ENCODE data around the gene RAD51B.
A peak's percentile ranks its signal among the peaks of the same experiment; 100 is the strongest.

RAD51B gene

GRCh38 chr14:68139431-68140075, 320.0 kb downstream of the RAD51B start:
- no peak overlapping the region for H3K4me3 ChIP-seq (ENCODE audit: low read length)
- no peak for DNase-seq (ENCODE audit: low read depth)
- TF ChIP-seq CTCF (conservative IDR thresholded peaks at IDR 0.05; ENCODE audit: low read depth, low read length) = no peak

- H3K4me3 ChIP-seq (ENCODE audit: low read length) = no peak overlapping the region
- DNase-seq (ENCODE audit: low read depth) = peak; percentile 99
- no peak for TF ChIP-seq CTCF (conservative IDR thresholded peaks at IDR 0.05; ENCODE audit: low read depth, low read length)
Observed at GRCh38 chr14:68140076-68140741, 320.6 kb downstream of the RAD51B start.

GRCh38 chr14:68140806-68141205, 321.2 kb downstream of the RAD51B start:
- no peak overlapping the region for H3K4me3 ChIP-seq (ENCODE audit: low read length)
- DNase-seq (ENCODE audit: low read depth) = no peak
- no peak for TF ChIP-seq CTCF (conservative IDR thresholded peaks at IDR 0.05; ENCODE audit: low read depth, low read length)

GRCh38 chr14:68141281-68142088, 321.9 kb downstream of the RAD51B start:
- no peak for TF ChIP-seq CTCF (conservative IDR thresholded peaks at IDR 0.05; ENCODE audit: low read depth, low read length)
- H3K4me3 ChIP-seq (ENCODE audit: low read length) = no peak overlapping the region
- DNase-seq (ENCODE audit: low read depth) = no peak

GRCh38 chr14:68143341-68143841, 323.8 kb downstream of the RAD51B start:
- DNase-seq (ENCODE audit: low read depth) = no peak
- H3K4me3 ChIP-seq (ENCODE audit: low read length) = no peak overlapping the region
- no peak for TF ChIP-seq CTCF (conservative IDR thresholded peaks at IDR 0.05; ENCODE audit: low read depth, low read length)

- TF ChIP-seq CTCF (conservative IDR thresholded peaks at IDR 0.05; ENCODE audit: low read depth, low read length) = no peak
- H3K4me3 ChIP-seq (ENCODE audit: low read length) = no peak overlapping the region
- no peak for DNase-seq (ENCODE audit: low read depth)
Observed at GRCh38 chr14:68144051-68144681, 324.6 kb downstream of the RAD51B start.
